Peyer's patch (tissue), 4 donors: Measurements from ENCODE around the gene PDHX. TPM values are rescaled to one million over a fixed set of nuclear protein-coding genes. Genes with fewer than 3 reads are reported as not detected.

Experiments
- DNase-seq, 3 donors: peaks; one replicate each; pipeline ENCODE4 v3.0.0-alpha.2; 2017 to 2019
- H3K27ac ChIP-seq, 4 donors: fragments of 200-600 bp; sonication (generic); one replicate each; pipeline ENCODE4 v1.5.1; 2016 to 2019
- H3K27me3 ChIP-seq, 2 donors: fragments of 200-600 bp; sonication (generic); one replicate each; pipeline ENCODE4 v1.5.1; 2019
- H3K36me3 ChIP-seq, 3 donors: fragments of 200-600 bp; sonication (generic); one replicate each; pipeline ENCODE4 v1.5.1; 2016 to 2019
- H3K4me1 ChIP-seq, 4 donors: fragments of 200-600 bp; sonication (generic); one replicate each; pipeline ENCODE4 v1.5.1; 2016 to 2019
- H3K4me3 ChIP-seq, 4 donors: fragments of 200-600 bp; sonication (generic); 1 replicate in 3 of 4; 2 replicates in 1 of 4; pipeline ENCODE4 v1.5.1; 2016 to 2019; ENCODE audit warnings: mild to moderate bottlenecking in 1 of 4
- H3K9me3 ChIP-seq, 4 donors: fragments of 200-600 bp; sonication (generic); one replicate each; pipeline ENCODE4 v1.5.1; 2016 to 2019; ENCODE audit warnings: mild to moderate bottlenecking in 1 of 4
- POLR2A ChIP-seq, 2 donors: fragments of 450-650 bp; IDR thresholded peaks; one replicate each; pipeline ENCODE4 v1.5.1; 2017; ENCODE audit warnings: antibody characterized with exemption in 2 of 2, mild to moderate bottlenecking in 2 of 2, moderate library complexity in 2 of 2
- total RNA-seq, 4 donors: library from RNA; depleted of rRNA; stranded (reverse); fragments of >200 nt; gene quantifications; one replicate each; pipeline ENCODE4 v1.1.0, GENCODE V29; 2016
- TF ChIP-seq, protein P1 (sequence below), 6 experiments: fragments of 450-650 bp in 4 of 6; fragments of 200-600 bp in 2 of 6; sonication (generic) in 1 of 6; IDR thresholded peaks; one replicate each; pipeline ENCODE4 v1.5.1; 2017 to 2019; ENCODE audit warnings: antibody characterized with exemption in 6 of 6, mild to moderate bottlenecking in 3 of 6, moderate library complexity in 1 of 6

The PDHX gene
- total RNA-seq, 4 donors from 2014 or later, result 15.4 to 87.5 (median 22.4) TPM

DNA sequence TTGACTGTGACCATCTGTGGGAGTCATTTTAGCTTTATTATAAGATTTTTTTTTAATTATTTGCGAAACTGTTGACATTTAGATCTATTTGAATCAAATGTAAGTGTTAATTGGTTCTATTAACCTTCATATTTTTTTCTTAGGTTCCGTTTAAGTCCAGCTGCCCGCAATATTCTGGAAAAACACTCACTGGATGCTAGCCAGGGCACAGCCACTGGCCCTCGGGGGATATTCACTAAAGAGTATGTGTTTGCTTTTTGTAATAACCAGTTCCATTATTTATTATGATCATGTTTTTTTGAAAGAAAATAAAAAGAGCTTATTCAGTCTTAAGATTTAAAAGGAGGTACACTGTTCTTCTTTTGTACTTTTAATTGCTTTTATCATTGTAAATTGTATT lies 43.9 kb downstream of the PDHX start:
- Histone ChIP-seq H3K4me3 (no peak overlapping the region), H3K9me3 (no peaks in the 10 kb centered on the region), H3K4me1 (no peaks in the 10 kb centered on the region), H3K36me3 (peaks cover 0 to 4% (median 0%) of the 10 kb centered on the region in 3 donors), H3K27ac (no peak overlapping the region), H3K27me3 (no peaks in the 10 kb centered on the region)
- no peak for TF ChIP-seq POLR2A (IDR thresholded peaks at IDR 0.05)
- TF ChIP-seq, protein P1, sequence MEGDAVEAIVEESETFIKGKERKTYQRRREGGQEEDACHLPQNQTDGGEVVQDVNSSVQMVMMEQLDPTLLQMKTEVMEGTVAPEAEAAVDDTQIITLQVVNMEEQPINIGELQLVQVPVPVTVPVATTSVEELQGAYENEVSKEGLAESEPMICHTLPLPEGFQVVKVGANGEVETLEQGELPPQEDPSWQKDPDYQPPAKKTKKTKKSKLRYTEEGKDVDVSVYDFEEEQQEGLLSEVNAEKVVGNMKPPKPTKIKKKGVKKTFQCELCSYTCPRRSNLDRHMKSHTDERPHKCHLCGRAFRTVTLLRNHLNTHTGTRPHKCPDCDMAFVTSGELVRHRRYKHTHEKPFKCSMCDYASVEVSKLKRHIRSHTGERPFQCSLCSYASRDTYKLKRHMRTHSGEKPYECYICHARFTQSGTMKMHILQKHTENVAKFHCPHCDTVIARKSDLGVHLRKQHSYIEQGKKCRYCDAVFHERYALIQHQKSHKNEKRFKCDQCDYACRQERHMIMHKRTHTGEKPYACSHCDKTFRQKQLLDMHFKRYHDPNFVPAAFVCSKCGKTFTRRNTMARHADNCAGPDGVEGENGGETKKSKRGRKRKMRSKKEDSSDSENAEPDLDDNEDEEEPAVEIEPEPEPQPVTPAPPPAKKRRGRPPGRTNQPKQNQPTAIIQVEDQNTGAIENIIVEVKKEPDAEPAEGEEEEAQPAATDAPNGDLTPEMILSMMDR (IDR thresholded peaks at IDR 0.05), result no peak
- no peak for DNase-seq

DNA sequence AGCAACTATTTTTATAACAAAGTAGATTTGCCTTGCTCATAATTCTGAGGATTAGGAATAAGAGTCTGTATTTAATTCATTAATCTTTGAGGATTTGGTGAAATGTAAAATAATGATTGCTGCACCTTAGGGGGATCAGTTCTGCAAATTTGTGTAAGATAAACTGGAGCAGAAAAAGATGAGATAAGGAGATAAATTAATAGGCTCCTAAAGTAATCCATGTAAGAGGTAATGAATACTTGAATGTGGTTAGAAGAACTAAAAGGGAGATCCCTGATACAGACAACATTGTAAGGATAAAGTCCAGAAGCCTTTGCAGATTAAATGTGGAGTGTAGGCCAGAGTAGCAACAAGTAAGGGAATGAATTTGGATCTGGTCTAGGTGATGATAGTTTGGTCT lies 45.6 kb downstream of the PDHX start:
- H3K4me3 ChIP-seq, result no peak overlapping the region
- H3K27me3 ChIP-seq, result no peaks in the 10 kb centered on the region
- peaks cover 0 to 10% (median 0%) of the 10 kb centered on the region in 3 donors for H3K36me3 ChIP-seq
- TF ChIP-seq, protein P1 (IDR thresholded peaks at IDR 0.05), result no peak
- no peak for TF ChIP-seq POLR2A (IDR thresholded peaks at IDR 0.05)
- no peak overlapping the region for H3K27ac ChIP-seq
- H3K9me3 ChIP-seq, result no peaks in the 10 kb centered on the region
- no peak for DNase-seq
- no peaks in the 10 kb centered on the region for H3K4me1 ChIP-seq

DNA sequence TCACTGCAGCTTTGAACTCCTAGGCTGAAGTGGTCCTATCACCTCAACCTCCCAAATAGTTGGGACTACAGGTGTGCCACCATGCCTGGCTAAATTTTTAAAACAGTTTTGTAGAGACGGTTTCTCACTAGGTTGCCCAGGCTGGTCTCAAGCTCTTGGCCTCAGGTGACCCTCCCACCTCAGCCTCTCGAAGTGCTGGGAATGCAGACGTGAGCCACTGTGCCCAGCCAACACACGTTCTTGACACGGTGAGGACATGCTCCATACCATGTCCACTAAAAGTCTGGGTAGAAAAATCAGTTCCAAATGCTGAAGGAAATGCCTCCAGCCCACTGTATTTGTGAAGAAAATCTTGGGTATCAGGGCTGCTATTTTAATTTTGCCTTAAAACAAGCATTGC lies 46.9 kb downstream of the PDHX start:
- peaks cover 0 to 21% (median 0%) of the 10 kb centered on the region in 3 donors for H3K36me3 ChIP-seq
- no peak for DNase-seq

DNA sequence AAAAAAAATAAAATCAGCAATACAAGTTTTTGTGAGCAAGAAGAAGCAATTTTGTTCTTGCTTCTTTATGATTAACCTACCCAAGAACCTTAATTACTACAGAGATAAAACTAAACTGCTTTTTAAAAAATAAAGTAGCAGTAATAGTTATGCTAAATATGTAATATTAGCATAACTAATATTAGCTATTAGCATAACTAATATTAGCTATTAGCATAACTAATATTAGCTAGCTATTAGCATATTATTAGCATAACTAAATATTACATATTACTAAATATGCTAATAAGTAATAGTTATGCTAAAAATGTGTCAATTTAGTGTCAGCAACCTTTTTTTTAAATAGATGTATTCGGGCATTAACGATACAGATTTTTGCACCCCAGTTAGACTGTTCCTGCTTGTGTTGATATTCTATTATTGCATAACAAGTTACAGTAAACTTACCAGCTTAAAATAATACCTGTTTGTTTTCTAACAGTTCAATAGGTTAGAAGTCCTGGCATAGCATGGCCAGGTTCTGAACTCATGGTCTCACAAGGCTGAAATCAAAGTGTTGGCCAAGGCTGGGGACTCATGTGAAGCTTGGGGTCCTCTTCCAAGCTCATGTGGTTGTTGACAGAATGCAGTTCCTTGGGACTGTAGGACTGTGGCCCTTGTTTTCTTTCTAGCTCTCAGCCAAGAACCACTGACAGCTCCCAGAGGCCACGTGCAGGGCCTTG lies 48.4 kb downstream of the PDHX start:
- no peak for DNase-seq
- Histone ChIP-seq H3K36me3 (peaks cover 0 to 32% (median 0%) of the 10 kb centered on the region in 3 donors), H3K4me1 (no peaks in the 10 kb centered on the region), H3K4me3 (no peak overlapping the region), H3K27me3 (no peaks in the 10 kb centered on the region), H3K9me3 (no peaks in the 10 kb centered on the region), H3K27ac (no peak overlapping the region)
- TF ChIP-seq, protein P1 (IDR thresholded peaks at IDR 0.05), result no peak
- no peak for TF ChIP-seq POLR2A (IDR thresholded peaks at IDR 0.05)

More for the DNA sequence above, 46.9 kb downstream of the PDHX start:
- Histone ChIP-seq H3K4me1 (no peaks in the 10 kb centered on the region), H3K9me3 (no peaks in the 10 kb centered on the region), H3K27me3 (no peaks in the 10 kb centered on the region), H3K27ac (no peak overlapping the region), H3K4me3 (no peak overlapping the region)
- TF ChIP-seq, protein P1 (IDR thresholded peaks at IDR 0.05), result no peak
- no peak for TF ChIP-seq POLR2A (IDR thresholded peaks at IDR 0.05)

DNA sequence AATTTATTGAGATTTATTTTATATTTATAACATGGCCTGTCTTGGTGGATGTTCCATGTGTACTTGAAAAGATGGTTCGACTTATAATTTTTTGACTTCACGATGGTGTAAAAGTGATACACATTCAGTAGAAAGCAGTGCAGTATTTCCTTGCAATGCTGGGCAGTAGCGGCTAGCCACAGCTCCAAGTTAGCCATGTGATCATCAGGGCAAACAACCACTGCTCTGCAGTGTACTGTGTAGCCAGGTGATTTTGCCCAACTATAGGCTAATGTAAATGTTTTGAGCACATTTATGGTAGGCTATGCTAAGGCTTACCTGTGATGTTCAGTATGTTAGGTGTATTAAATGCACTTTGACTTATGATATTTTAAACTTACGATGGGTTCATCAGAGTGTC lies 52.4 kb downstream of the PDHX start:
- TF ChIP-seq, protein P1 (IDR thresholded peaks at IDR 0.05), result no peak
- TF ChIP-seq POLR2A (IDR thresholded peaks at IDR 0.05), result no peak
- Histone ChIP-seq H3K4me1 (no peaks in the 10 kb centered on the region), H3K27me3 (no peaks in the 10 kb centered on the region), H3K36me3 (peaks cover 0 to 53% (median 0%) of the 10 kb centered on the region in 3 donors), H3K27ac (no peak overlapping the region), H3K4me3 (no peak overlapping the region), H3K9me3 (no peaks in the 10 kb centered on the region)
- no peak for DNase-seq
